GM12872 (cell line): ENCODE data around the gene LGR6.
A peak's percentile ranks its signal among the peaks of the same experiment; 100 is the strongest.

ENCODE experiments used
- TF ChIP-seq, protein P1 (sequence below): IDR thresholded peaks from 3 replicates; pipeline ENCODE4 v1.5.1; 2011; ENCODE audit warnings: low read depth, mild to moderate bottlenecking, low read length, moderate library complexity; ENCODE audit not compliant: insufficient read depth

Gene LGR6

GRCh38 chr1:202155478-202156021 is 38.0 kb upstream of the LGR6 start:
- TF ChIP-seq, protein P1, sequence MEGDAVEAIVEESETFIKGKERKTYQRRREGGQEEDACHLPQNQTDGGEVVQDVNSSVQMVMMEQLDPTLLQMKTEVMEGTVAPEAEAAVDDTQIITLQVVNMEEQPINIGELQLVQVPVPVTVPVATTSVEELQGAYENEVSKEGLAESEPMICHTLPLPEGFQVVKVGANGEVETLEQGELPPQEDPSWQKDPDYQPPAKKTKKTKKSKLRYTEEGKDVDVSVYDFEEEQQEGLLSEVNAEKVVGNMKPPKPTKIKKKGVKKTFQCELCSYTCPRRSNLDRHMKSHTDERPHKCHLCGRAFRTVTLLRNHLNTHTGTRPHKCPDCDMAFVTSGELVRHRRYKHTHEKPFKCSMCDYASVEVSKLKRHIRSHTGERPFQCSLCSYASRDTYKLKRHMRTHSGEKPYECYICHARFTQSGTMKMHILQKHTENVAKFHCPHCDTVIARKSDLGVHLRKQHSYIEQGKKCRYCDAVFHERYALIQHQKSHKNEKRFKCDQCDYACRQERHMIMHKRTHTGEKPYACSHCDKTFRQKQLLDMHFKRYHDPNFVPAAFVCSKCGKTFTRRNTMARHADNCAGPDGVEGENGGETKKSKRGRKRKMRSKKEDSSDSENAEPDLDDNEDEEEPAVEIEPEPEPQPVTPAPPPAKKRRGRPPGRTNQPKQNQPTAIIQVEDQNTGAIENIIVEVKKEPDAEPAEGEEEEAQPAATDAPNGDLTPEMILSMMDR, result no peak

DNA sequence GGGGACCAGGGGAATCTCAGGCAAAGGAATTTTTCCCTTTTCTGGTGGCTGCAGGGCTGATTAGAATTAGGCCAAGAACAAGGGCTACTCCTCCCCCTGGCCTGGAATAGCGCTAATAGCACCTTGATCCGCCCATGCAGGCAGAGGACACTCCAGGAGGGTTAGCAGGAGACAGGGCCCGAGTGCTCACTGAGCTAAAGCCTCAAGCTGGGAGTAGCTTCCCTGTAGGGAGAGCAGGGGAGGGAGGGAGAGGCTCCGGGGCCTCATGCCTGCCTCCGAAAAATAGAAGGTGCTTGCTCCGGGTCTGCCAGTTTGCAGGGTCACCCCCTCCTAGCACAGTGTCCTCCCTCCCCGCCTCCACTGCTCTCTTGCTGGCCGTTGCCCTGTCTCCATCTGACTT is 37.0 kb upstream of the LGR6 start:
- TF ChIP-seq, protein P1, result no peak

- TF ChIP-seq, protein P1, result no peak
Measured at GRCh38 chr1:202157945-202158344, 35.7 kb upstream of the LGR6 start.

GRCh38 chr1:202158810-202159533 is 34.6 kb upstream of the LGR6 start:
- TF ChIP-seq, protein P1, result peak; percentile 71

GRCh38 chr1:202159534-202160371 is 33.8 kb upstream of the LGR6 start:
- TF ChIP-seq, protein P1, result no peak

DNA sequence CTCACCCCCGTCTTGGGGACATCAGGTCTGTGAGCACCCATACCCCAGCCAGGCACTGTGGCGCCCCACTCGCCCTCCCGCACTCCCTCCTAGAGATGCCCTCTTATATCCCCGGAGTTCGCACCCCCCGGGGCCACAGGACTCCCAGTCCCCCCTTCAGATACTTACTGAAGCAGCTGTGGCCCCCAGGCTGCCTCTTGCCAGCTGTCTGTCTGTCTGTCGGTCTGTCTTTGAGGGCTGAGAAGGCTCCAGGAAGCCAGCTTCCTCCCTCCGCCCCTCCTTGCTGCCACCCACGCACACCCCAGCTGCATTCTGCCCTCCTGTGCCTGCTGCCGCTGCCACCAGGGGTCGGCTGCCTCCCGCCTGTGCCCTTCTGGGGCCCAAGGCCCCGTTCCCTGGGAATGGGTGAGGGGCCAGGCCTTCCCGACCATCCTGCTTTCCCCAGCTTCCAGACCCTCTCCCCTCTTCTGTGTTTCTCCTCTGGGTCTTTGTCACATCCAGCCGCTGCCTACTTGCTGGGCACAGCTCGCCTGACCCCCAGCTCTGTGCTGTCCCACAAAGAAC is 33.1 kb upstream of the LGR6 start, which contains the start of gene PTPN7:
Gene PTPN7 (minus strand): TSS at position 226 of the 564 bp plus-strand sequence. CDS start 1,200 bp downstream, outside the sequence.
- TF ChIP-seq, protein P1, result peak; percentile 82
